ENCODE measurements around the gene WDR6. TPM values are rescaled to one million over a fixed set of nuclear protein-coding genes. Genes with fewer than 3 reads are reported as not detected.
A peak's percentile ranks its signal among the peaks of the same experiment; 100 is the strongest.

WDR6 gene
- total and polyA plus RNA-seq, 9 of the 15 experiments (the other 6 are each of a cell fraction or from before 2014, with no cell fraction given), result 8.9 to 90.6 (median 44.7) TPM

GRCh38 chr3:49006408-49007067 is 653 bp upstream of the WDR6 start:
- Histone ChIP-seq H3K36me3 (ENCODE audit: control insufficient read depth, insufficient read depth, low read length) (peaks cover 9% of the 10 kb centered on the region; the same call in 2 of the 3 replicates), H4K20me1 (replicated peaks; ENCODE audit: control insufficient read depth, insufficient read depth, low read length) (peaks cover 8% of the 10 kb centered on the region), H3K27ac (ENCODE audit: extremely low read depth, low read depth, low read length) (peak overlapping the region; percentile 99), H3K4me1 (replicated peaks in 1 of 2; ENCODE audit: control insufficient read depth in 2 of 2, insufficient read depth in 2 of 2, low read length in 2 of 2) (peaks cover 19 to 43% of the 10 kb centered on the region in 2 experiments; a peak in 4 of 5 replicates), H3K79me2 (ENCODE audit: control insufficient read depth, insufficient read depth, low read length) (peaks cover 37% of the 10 kb centered on the region), H3K4me3 (peak overlapping the region; percentile 80), H3K9me3 (replicated peaks; ENCODE audit: control insufficient read depth, insufficient read depth, low read depth, low read length) (no peaks in the 10 kb centered on the region), H3K9me1 (ENCODE audit: control insufficient read depth, insufficient read depth, low read length) (no peaks in the 10 kb centered on the region), H3K27me3 (ENCODE audit: control insufficient read depth in 2 of 2, insufficient read depth in 2 of 2, low read length in 2 of 2) (no peaks in the 10 kb centered on the region), H2AFZ (ENCODE audit: low read depth, low read length) (peak overlapping the region; percentile 99), H3K4me2 (ENCODE audit: insufficient read depth, low read length) (peak overlapping the region; percentile 94), H3K9ac (ENCODE audit: insufficient read depth in 1 of 2, low read depth in 2 of 2, low read length in 2 of 2) (peak overlapping the region; percentile 97 to 99)
- ChIA-PET CTCF (ENCODE audit: low intra/inter-chr PET ratio) (interaction anchor here (0.6 kb wide), 1 partner anchor 84 kb away, joined by 4 read pairs; no protein-coding TSS in a partner anchor), POLR2A (interaction anchor here (0.7 to 3.0 kb wide), 8 partner anchors 11 to 188 kb away, joined by 3 to 104 read pairs (median 6); partner anchors contain the start of genes DALRD3, IMPDH2, LAMB2 and NDUFAF3)
- 3% methylated on average over 22 of the region's 32 CpGs for WGBS (ENCODE audit: insufficient coverage, low coverage, missing lambda C conversion rate)
- no peak; the same call in 2 of the 3 replicates for ATAC-seq
- intact Hi-C loops (cut with micrococcal nuclease) (loop anchor here (2.0 to 5.0 kb wide), 2 partner anchors 18 to 89 kb away; partner anchors contain the start of gene ARIH2), in situ Hi-C loops (cut with MboI) (no loop called here)
- FAIRE-seq, result peak; percentile 61
- TSS peak; percentile 95 for BruUV-seq (replicated peaks)
- DNase-seq (ENCODE audit: extremely low read depth in 1 of 4, low spot score in 3 of 4), result peak in 1 of 4 experiments; percentile 21
- no peak for TF ChIP-seq FOSL1 (tag; conservative IDR thresholded peaks at IDR 0.05)
- TF ChIP-seq ZMIZ1 (IDR thresholded peaks at IDR 0.05; ENCODE audit: low read depth in 2 of 2, low read length in 2 of 2), result 0 out of 4 replicates have a peak, but pooled peaks of 1 of the 2 experiments have one; percentile 12
- peak; percentile 7 for TF ChIP-seq PRPF4 (IDR thresholded peaks at IDR 0.05; ENCODE audit: insufficient read depth, low read depth, low read length, poor library complexity, severe bottlenecking)
- TF ChIP-seq MITF (IDR thresholded peaks at IDR 0.05), result no peak
- TF ChIP-seq ZBTB1 (CRISPR knock-in tag; IDR thresholded peaks at IDR 0.05; ENCODE audit: borderline replicate concordance, low read depth), result no peak
- TF ChIP-seq FOXP1 (CRISPR knock-in tag; IDR thresholded peaks at IDR 0.05), result 0 out of 2 replicates have a peak, but pooled peaks have one; percentile 2
- no peak for TF ChIP-seq IRF2 (CRISPR knock-in tag; IDR thresholded peaks at IDR 0.05)
- TF ChIP-seq CREM (IDR thresholded peaks at IDR 0.05; ENCODE audit: low read depth), result peak; percentile 53; the same call in 1 of the 2 replicates
- TF ChIP-seq SAFB (IDR thresholded peaks at IDR 0.05; ENCODE audit: borderline replicate concordance, low read depth, low read length), result peak; percentile 35; the same call in 1 of the 2 replicates
